NCI-H2029 treated with DMSO at 0.1 percent for 48 hours (cell line): ENCODE data around the gene PRKCI.
"Not testable (repeated sequence)": the region's sequence is repeated elsewhere in the genome, so short reads cannot be mapped to it uniquely, and the experiment has no call there.

Experiments used
- DNase-seq: peaks from one replicate; lab custom pipeline; 2025; lab: John Stamatoyannopoulos, UW

The PRKCI gene

DNA sequence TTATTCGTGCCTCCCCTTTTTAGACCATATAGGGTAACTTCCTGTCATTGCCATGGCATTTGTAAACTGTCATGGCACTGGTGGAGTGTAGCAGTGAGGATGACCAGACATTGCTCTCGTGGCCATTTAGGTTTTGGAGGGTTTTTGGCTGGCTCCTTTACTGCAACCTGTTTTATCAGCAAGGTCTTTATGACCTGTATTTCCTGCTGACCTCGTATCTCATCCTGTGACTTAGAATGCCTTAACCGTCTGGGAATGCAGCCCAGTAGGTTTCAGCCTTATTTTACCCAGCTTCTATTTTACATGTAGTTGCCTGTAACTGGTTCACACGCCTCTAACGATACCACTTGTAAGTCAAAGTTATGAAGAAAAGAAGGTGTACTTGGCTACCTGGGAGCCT lies 121.6 kb downstream of the PRKCI start:
- DNase-seq, result not testable (repeated sequence)

DNA sequence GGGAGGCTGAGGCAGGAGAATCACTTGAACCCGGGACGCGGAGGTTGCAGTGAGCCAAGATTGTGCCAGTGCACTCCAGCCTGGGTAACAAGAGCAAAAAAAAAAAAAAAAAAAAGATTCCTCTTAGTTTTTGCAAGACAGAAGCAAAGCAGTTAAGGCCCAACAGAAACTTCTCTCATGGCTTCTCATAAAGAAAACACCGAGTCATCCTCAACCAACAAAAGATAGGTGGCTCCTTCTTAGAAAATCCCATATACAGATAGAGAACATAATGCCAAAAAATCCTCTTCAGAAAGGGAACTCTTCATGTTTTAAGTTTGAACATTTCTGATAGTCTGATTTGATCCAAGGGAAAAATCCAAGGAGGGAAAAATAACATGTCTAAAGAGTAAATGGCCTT lies 122.7 kb downstream of the PRKCI start:
- no peak for DNase-seq

DNA sequence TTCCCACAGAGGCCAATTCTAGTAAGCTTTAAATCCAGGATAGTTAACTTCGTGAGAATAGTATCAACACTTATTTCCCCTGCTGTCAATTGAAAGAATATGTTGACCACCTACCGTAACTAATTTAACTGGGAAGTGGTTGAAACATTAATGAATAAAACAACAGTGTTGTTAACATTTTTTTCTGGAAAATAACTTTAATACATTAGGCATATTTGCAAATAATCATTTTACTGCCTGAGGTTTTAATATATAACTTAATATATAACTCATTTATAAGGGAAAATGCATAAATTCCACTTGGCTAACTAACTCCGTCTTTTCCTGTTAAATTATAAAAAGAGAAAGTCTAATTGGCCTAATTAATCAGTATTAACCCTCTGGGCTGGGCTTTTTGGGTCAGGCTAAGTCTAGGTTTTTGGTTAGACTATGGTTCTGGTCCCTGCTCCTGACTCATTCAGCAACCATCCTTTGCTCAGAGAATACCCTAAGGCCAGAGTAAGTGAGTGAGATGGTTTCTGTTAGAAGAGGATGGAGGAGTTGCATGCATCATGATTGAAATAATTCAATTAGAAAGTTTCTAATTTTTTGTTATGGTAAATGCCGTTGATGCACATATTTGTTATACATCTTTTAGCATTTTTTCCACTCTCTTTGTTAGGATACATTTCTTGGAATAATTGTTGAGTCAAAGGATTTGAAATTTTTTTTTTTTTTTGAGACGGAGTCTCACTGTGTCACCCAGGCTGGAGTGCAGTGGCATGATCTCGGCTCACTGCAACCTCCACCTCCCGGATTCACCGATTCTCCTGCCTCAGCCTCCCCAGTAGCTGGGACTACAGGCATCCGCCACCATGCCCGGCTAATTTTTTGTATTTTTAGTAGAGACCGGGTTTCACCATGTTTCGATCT lies 124.5 kb downstream of the PRKCI start:
- DNase-seq, result no peak

DNA sequence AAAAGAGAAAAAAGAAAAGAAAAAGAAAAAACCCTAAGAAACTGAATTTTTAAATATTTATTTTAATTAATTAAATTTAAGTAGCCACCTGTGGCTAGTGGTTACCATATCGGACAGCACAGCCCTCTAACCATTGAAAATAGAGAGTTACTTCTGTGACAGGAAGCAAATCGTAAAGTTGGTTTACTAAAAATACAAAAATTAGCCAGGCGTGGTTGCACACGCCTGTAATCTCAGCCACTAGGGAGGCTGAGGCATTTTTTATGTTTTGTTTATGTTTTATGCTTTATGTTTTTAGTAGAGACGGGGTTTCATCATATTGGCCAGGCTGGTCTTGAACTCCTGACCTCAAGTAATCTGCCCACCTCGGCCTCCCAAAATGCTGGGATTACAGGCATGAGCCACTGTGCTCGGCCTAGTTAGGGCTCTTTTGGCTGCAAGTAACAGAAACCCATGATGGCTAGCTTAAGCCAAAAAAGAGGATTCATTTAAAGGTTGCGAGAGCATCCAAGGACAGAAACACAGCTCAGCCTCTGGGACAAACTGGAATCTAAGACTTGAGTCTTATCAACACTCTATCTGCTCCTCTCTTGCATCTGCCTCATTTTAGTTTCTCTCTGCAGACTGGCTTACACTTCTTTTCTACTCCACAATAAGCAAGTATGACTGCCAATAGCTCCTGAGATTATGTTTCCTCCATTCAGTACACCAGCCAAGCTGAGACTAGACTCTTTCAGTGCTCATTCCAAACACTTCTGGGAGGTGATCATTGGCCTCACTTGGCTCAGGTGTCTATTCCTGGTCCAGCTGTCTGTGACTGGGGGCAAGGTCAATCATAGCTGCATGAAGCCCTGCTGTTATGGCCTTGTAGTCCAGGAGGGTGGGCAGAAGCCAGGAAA lies 128.5 kb downstream of the PRKCI start:
- peak; percentile 6 for DNase-seq

DNA sequence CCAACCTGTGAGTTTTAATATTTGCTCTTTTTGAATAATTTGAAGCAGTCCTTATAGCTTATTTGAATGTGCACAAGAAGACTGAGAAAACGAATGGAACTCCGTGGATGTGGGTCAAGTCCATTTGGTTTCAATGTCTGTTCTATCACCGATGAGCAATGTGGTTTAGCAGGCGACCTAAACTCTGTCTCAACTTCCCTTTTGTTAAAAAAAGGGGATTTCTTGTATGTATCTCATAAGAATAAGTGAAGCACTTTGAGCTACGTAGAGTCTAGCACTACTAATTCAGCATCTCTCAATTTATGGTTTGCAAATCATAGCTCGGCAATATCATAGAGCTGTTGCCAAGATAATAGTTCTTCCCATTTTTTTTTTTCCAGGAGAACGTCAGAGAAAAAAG lies 130.7 kb downstream of the PRKCI start:
- no peak for DNase-seq

- DNase-seq, result no peak
Observed at GRCh38 chr3:170353485-170353884, 131.3 kb downstream of the PRKCI start.

DNA sequence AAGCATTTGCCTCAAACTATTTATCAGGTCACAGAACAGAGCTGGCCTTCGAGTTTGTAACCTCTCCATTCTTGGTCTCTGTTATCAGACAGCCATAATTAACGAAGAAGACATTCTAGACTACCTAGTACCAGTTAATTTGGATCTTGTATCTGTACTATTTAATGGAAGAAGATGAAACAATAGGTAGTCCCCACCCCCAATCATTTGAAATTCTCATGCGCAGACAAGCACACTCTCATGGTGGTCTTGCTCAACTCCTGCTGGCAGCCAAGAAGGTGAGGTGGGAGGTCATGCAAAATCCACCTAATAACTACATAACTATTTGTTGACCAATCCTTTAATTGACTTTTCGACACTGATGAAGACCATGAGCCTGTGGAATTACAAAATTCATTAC lies 132.5 kb downstream of the PRKCI start:
- no peak for DNase-seq
